Spleen (tissue), 7 donors: ENCODE measurements around the gene GINS2.

Experiments used
- POLR2A ChIP-seq, 3 donors: fragments of 450-650 bp; IDR thresholded peaks; one replicate each; pipeline ENCODE4 v1.5.1; 2017; ENCODE audit warnings: antibody characterized with exemption in 3 of 3, mild to moderate bottlenecking in 1 of 3
- POLR2AphosphoS5 ChIP-seq, 3 donors: sonication (generic); formaldehyde crosslinking; IDR thresholded peaks; one replicate each; pipeline ENCODE4 v1.5.1; 2017; ENCODE audit warnings: antibody characterized with exemption in 3 of 3
- TF ChIP-seq, protein P1 (sequence below), 11 experiments: fragments of 200-600 bp in 7 of 11; fragments of 450-650 bp in 4 of 11; sonication (generic) in 4 of 11; IDR thresholded peaks in 8 of 11; conservative IDR thresholded peaks in 3 of 11; 1 replicate in 7 of 11; 2 replicates in 4 of 11; pipeline versions ENCODE4 v1.4.0 to v1.8.0; 2016 to 2021; ENCODE audit warnings: antibody characterized with exemption in 11 of 11, inconsistent platforms in 4 of 11, mild to moderate bottlenecking in 1 of 11
- donor health status: DM: no; HTN: no; CAD: no; lungs with moderate emphysema.
- donor health status: DM: no; HTN: no; CAD: no.
- donor health status: DM: no; HTN: no; CAD: no.

DNA sequence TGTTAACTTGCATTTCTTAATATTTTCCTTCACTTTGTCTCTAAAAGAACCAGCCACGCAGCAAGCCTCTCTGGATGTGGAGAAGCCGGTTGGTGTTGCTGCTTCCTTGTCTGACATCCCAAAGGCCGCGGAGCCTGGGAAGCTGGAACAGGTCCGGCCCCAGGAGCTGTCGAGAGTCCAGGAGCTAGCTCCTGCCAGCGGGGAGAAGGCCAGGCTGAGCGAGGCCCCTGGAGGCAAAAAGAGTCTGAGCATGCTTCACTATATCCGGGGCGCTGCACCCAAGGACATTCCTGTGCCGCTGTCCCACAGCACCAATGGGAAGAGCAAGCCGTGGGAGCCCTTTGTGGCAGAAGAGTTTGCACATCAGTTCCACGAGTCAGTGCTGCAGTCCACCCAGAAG lies 22.8 kb downstream of the GINS2 start:
- TF ChIP-seq, protein P1, sequence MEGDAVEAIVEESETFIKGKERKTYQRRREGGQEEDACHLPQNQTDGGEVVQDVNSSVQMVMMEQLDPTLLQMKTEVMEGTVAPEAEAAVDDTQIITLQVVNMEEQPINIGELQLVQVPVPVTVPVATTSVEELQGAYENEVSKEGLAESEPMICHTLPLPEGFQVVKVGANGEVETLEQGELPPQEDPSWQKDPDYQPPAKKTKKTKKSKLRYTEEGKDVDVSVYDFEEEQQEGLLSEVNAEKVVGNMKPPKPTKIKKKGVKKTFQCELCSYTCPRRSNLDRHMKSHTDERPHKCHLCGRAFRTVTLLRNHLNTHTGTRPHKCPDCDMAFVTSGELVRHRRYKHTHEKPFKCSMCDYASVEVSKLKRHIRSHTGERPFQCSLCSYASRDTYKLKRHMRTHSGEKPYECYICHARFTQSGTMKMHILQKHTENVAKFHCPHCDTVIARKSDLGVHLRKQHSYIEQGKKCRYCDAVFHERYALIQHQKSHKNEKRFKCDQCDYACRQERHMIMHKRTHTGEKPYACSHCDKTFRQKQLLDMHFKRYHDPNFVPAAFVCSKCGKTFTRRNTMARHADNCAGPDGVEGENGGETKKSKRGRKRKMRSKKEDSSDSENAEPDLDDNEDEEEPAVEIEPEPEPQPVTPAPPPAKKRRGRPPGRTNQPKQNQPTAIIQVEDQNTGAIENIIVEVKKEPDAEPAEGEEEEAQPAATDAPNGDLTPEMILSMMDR (IDR thresholded peaks at IDR 0.05 in 8 of 11, conservative IDR thresholded peaks at IDR 0.05 in 3 of 11): no peak
- no peak for TF ChIP-seq POLR2AphosphoS5 (IDR thresholded peaks at IDR 0.05)
- no peak for TF ChIP-seq POLR2A (IDR thresholded peaks at IDR 0.05)
